GM12878 (cell line): ENCODE results near the gene CTNNB1. TPM values are rescaled to one million over a fixed set of nuclear protein-coding genes. Genes with fewer than 3 reads are reported as not detected.

Experiments
- ATAC-seq: fragments of 200-7000 bp; cut with Tn5 transposase; 3 replicates; pipeline ENCODE4 v1.9.1; 2020; ENCODE audit warnings: mild to moderate bottlenecking, moderate library complexity
- BruUV-seq: library from RNA; stranded (reverse); fragments of 400-500 nt; replicated peaks from 2 replicates; lab custom pipeline; 2021; lab: Mats Ljungman, UMichigan
- CTCF ChIA-PET: fragments of 300-600 bp; sonication (Branson Sonifier 250); formaldehyde crosslinking; extraction: SDS; loops from one replicate; lab custom pipeline; 2021; ENCODE audit warnings: inconsistent platforms; lab: Yijun Ruan, JAX
- POLR2A ChIA-PET: fragments of 350-600 bp; formaldehyde crosslinking; extraction: SDS; loops from one replicate; lab custom pipeline; 2021; ENCODE audit warnings: inconsistent platforms; lab: Charles Lee
- RAD21 ChIA-PET: fragments of 300-600 bp; sonication (Branson Sonifier 250); formaldehyde crosslinking; loops from one replicate; lab custom pipeline; 2023; ENCODE audit warnings: antibody characterized with exemption; ENCODE audit not compliant: unreplicated experiment; lab: Charles Lee
- SMC1A ChIA-PET: fragments of 300-600 bp; sonication (Branson Sonifier 250); formaldehyde crosslinking; loops from one replicate; lab custom pipeline; 2023; ENCODE audit not compliant: unreplicated experiment, uncharacterized antibody; lab: Charles Lee
- DNase-seq: peaks from one replicate; pipeline ENCODE4 v3.0.0-alpha.2; 2011; ENCODE audit warnings: low read depth, low spot score
- FAIRE-seq: peaks from 3 replicates; lab custom pipeline; 2011; peaks lifted over from hg19 to GRCh38; lab: Jason Lieb, UNC
- H2AFZ ChIP-seq: 2 replicates; pipeline ENCODE4 v1.6.0; 2011; ENCODE audit warnings: low read depth, low read length, control low read depth; ENCODE audit not compliant: control insufficient read depth
- H3K27ac ChIP-seq: 2 replicates; pipeline ENCODE4 v1.5.1; 2011; ENCODE audit warnings: control low read depth; ENCODE audit not compliant: control insufficient read depth, insufficient read depth
- H3K27me3 ChIP-seq, 2 experiments: replicated peaks in 1 of 2; 2 replicates each; pipeline versions ENCODE4 v1.6.0 to v1.6.1; 2011; ENCODE audit warnings: low read length in 1 of 2; ENCODE audit not compliant: control insufficient read depth in 2 of 2, insufficient read depth in 2 of 2
- H3K36me3 ChIP-seq, 2 experiments: 2 replicates each; pipeline ENCODE4 v1.5.1; 2011; ENCODE audit warnings: low read length in 1 of 2; ENCODE audit not compliant: control insufficient read depth in 2 of 2, insufficient read depth in 2 of 2
- H3K4me1 ChIP-seq: 2 replicates; pipeline ENCODE4 v1.6.1; 2011; ENCODE audit warnings: mild to moderate bottlenecking, low read length, moderate library complexity, mixed read lengths; ENCODE audit not compliant: control insufficient read depth, insufficient read depth
- H3K4me2 ChIP-seq: 2 replicates; pipeline ENCODE4 v1.6.0; 2011; ENCODE audit warnings: control low read depth; ENCODE audit not compliant: control insufficient read depth, insufficient read depth
- H3K4me3 ChIP-seq: fragments of 200-600 bp; sonication (generic); 2 replicates; pipeline ENCODE4 v1.5.1; 2016
- H3K79me2 ChIP-seq: 2 replicates; pipeline ENCODE4 v1.6.0; 2011; ENCODE audit warnings: low read length; ENCODE audit not compliant: control insufficient read depth, insufficient read depth
- H3K9ac ChIP-seq: 2 replicates; pipeline ENCODE4 v1.8.0; 2011; ENCODE audit warnings: low read length, control low read depth, mixed read lengths; ENCODE audit not compliant: control insufficient read depth, insufficient read depth
- H3K9me3 ChIP-seq: replicated peaks from 3 replicates; pipeline ENCODE4 v1.5.1; 2011; ENCODE audit warnings: mild to moderate bottlenecking, low read length; ENCODE audit not compliant: control insufficient read depth, insufficient read depth
- H4K20me1 ChIP-seq: 2 replicates; pipeline ENCODE4 v1.6.0; 2011; ENCODE audit not compliant: control insufficient read depth, insufficient read depth
- FOXK2 ChIP-seq: fragments of 450-650 bp; IDR thresholded peaks from 2 replicates; pipeline ENCODE4 v1.6.1; 2017; ENCODE audit warnings: mild to moderate bottlenecking, moderate library complexity
- HCFC1 ChIP-seq: fragments of 150-350 bp; IDR thresholded peaks from 2 replicates; pipeline ENCODE4 v1.6.1; 2014; ENCODE audit warnings: low read length
- POLR2AphosphoS5 ChIP-seq: IDR thresholded peaks from 2 replicates; pipeline ENCODE4 v1.6.1; 2011; ENCODE audit warnings: mild to moderate bottlenecking, low read length, inconsistent platforms
- WGBS: methylation state at CpG from one replicate; pipeline ENCODE4 v1.1.6; 2016; ENCODE audit warnings: low lambda C conversion rate; ENCODE audit not compliant: insufficient replicate concordance, insufficient coverage; ENCODE audit errors: missing lambda C conversion rate; 5-methylcytosine and 5-hydroxymethylcytosine counted together
- in situ Hi-C: fragments of 300-500 bp; cut with MboI; formaldehyde crosslinking; loops from 9 replicates; pipeline ENCODE4 v1.14.3; 2018; ENCODE audit warnings: mixed read lengths
- intact Hi-C: fragments of 100-400 bp; cut with micrococcal nuclease; formaldehyde crosslinking; loops from one replicate; pipeline ENCODE4 v1.14.2; 2022; ENCODE audit not compliant: unreplicated experiment
- polyA plus RNA-seq, 11 experiments: library from polyadenylated mRNA; depleted of rRNA in 4 of 11; unstranded in 6 of 11; stranded (reverse) in 5 of 11; fragments of >200 nt; fragmentation: Nextera tagmentation in 4 of 11; fragmentation: Illumina TruSeq in 1 of 11; extraction: Ambion mirVana in 4 of 11; extraction: Trizol in 1 of 11; gene quantifications; 1 replicate in 1 of 11; 2 replicates in 10 of 11; pipeline versions ENCODE4 v1.2.1 to v1.2.3, GENCODE V29; 2011 to 2016; ENCODE audit warnings: inconsistent platforms in 2 of 11, missing spikeins in 2 of 11, low read depth in 1 of 11
- total RNA-seq, 4 experiments: library from RNA; depleted of rRNA in 3 of 4; stranded (reverse); fragments of >200 nt in 3 of 4; fragmentation: Illumina TruSeq in 1 of 4; extraction: Trizol in 1 of 4; gene quantifications; 2 replicates each; pipeline versions ENCODE4 v1.2.1 to v1.2.3, GENCODE V29; 2013 to 2021
- TF ChIP-seq, protein P1 (sequence below): fragments of 150-350 bp; IDR thresholded peaks from 2 replicates; pipeline ENCODE4 v1.6.1; 2014; ENCODE audit warnings: mild to moderate bottlenecking, low read depth, low read length
- TF ChIP-seq, protein P2 (sequence below): IDR thresholded peaks from 2 replicates; pipeline ENCODE4 v1.6.1; 2011; ENCODE audit warnings: mild to moderate bottlenecking, low read depth, low read length, moderate library complexity; ENCODE audit not compliant: insufficient replicate concordance
- TF ChIP-seq, protein P3 (sequence below): fragments of 450-650 bp; IDR thresholded peaks from 2 replicates; pipeline ENCODE4 v1.6.1; 2016; ENCODE audit warnings: mild to moderate bottlenecking, moderate library complexity, borderline replicate concordance

The CTNNB1 gene
- total and polyA plus RNA-seq, 10 of the 15 experiments (the other 5 are each of a cell fraction or from before 2014, with no cell fraction given) = 30.4 to 217 (median 138) TPM

DNA sequence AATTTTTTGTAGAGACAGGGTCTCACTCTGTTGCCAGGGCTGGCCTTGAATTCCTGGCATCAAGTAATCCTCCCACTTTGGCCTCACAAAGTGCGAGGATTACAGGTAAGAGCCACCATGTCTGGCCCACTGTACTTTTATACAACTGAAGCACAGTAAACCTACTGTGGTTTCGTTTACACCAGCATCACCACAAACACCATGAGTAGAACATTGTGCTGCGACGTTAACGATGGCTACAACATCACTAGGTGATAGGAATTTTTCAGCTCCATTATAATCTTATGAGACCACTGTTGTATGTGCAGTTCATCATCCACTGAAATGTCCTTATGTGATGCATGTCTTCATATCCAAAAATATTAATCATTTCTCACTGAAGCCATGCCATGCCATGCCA is 11.7 kb downstream of the CTNNB1 start:
- WGBS = 98% methylated on average over 5 of the region's 5 CpGs
- Histone ChIP-seq H3K36me3 (peaks cover 0 to 4% of the 10 kb centered on the region in 2 experiments; a peak in 1 of 4 replicates), H3K27me3 (no peaks in the 10 kb centered on the region), H3K79me2 (peaks cover 95% of the 10 kb centered on the region), H3K9me3 (peaks cover 6% of the 10 kb centered on the region), H3K4me2 (no peak overlapping the region), H3K4me1 (peaks cover 1% of the 10 kb centered on the region; the same call in 1 of the 2 replicates), H3K9ac (no peak overlapping the region), H2AFZ (no peak overlapping the region), H3K27ac (no peak overlapping the region), H4K20me1 (no peaks in the 10 kb centered on the region), H3K4me3 (no peak overlapping the region)
- intact Hi-C loops (loop anchor here (10.0 kb wide), 1 partner anchor 884 kb away; the partner anchor contains the start of gene TRAK1), in situ Hi-C loops (no loop called here)
- FAIRE-seq (no peak), ATAC-seq (no peak), DNase-seq (no peak)
- SMC1A ChIA-PET = interaction anchor here (0.8 to 2.5 kb wide), 6 partner anchors 8 to 21 kb away, joined by 3 to 10 read pairs (median 4); partner anchors contain the start of gene CTNNB1
- CTCF ChIA-PET = interaction anchor here (1.7 kb wide), 1 partner anchor 9 kb away, joined by 6 read pairs; no protein-coding TSS in a partner anchor
- RAD21 ChIA-PET = interaction anchor here (1.3 kb wide), 1 partner anchor 8 kb away, joined by 5 read pairs; no protein-coding TSS in a partner anchor
- BruUV-seq = no TSS peak
- POLR2A ChIA-PET = interaction anchor here (1.6 kb wide), 1 partner anchor 15 kb away, joined by 4 read pairs; no protein-coding TSS in a partner anchor
- no peak for TF ChIP-seq FOXK2
- peak; percentile 50; the same call in 1 of the 2 replicates for TF ChIP-seq POLR2AphosphoS5

DNA sequence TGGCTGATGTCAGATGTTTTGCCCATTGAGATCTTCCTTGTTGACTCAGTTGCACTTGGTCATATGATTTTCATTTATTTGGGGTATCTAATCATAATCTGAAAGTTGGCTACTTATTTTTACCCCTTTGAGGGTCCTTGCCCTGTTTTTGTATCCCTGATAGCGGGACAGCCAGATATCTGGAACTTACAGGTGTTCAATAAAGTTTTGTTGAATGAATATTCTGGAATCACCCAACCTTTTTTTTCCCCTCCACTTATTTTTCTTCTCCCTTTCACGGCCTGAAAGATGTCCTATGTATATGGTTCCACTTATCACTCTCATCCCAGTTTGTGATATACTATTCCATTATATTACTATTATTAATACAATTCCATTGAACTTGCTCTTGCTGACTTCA is 12.8 kb downstream of the CTNNB1 start:
- H3K4me2 ChIP-seq = no peak overlapping the region
- 100% methylated on average over 2 of the region's 2 CpGs for WGBS
- SMC1A ChIA-PET = interaction anchor here (1.1 to 1.4 kb wide), 2 partner anchors 8 to 22 kb away, joined by 3 to 4 read pairs; no protein-coding TSS in a partner anchor
- peaks cover 0 to 4% of the 10 kb centered on the region in 2 experiments; a peak in 1 of 4 replicates for H3K36me3 ChIP-seq
- FAIRE-seq (no peak), DNase-seq (no peak), ATAC-seq (no peak)
- no peak overlapping the region for H2AFZ ChIP-seq
- POLR2A ChIA-PET = interaction anchor here (1.6 kb wide), 1 partner anchor 16 kb away, joined by 4 read pairs; no protein-coding TSS in a partner anchor
- no TSS peak for BruUV-seq
- H3K4me1 ChIP-seq = peaks cover 3% of the 10 kb centered on the region; the same call in 1 of the 2 replicates
- H3K9ac ChIP-seq = no peak overlapping the region
- in situ Hi-C loops (no loop called here), intact Hi-C loops (loop anchor here (10.0 kb wide), 1 partner anchor 883 kb away; the partner anchor contains the start of gene TRAK1)
- no peak overlapping the region for H3K27ac ChIP-seq
- H3K79me2 ChIP-seq = peaks cover 95% of the 10 kb centered on the region
- RAD21 ChIA-PET = interaction anchor here (0.6 to 5.4 kb wide), 3 partner anchors 9 to 630 kb away, joined by 4 to 35 read pairs (median 5); partner anchors contain the start of gene CTNNB1
- TF ChIP-seq, protein P1, sequence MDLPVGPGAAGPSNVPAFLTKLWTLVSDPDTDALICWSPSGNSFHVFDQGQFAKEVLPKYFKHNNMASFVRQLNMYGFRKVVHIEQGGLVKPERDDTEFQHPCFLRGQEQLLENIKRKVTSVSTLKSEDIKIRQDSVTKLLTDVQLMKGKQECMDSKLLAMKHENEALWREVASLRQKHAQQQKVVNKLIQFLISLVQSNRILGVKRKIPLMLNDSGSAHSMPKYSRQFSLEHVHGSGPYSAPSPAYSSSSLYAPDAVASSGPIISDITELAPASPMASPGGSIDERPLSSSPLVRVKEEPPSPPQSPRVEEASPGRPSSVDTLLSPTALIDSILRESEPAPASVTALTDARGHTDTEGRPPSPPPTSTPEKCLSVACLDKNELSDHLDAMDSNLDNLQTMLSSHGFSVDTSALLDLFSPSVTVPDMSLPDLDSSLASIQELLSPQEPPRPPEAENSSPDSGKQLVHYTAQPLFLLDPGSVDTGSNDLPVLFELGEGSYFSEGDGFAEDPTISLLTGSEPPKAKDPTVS = no peak
- TF ChIP-seq, protein P2, sequence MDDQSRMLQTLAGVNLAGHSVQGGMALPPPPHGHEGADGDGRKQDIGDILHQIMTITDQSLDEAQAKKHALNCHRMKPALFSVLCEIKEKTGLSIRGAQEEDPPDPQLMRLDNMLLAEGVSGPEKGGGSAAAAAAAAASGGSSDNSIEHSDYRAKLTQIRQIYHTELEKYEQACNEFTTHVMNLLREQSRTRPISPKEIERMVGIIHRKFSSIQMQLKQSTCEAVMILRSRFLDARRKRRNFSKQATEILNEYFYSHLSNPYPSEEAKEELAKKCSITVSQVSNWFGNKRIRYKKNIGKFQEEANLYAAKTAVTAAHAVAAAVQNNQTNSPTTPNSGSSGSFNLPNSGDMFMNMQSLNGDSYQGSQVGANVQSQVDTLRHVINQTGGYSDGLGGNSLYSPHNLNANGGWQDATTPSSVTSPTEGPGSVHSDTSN = no peak
- TF ChIP-seq, protein P3, sequence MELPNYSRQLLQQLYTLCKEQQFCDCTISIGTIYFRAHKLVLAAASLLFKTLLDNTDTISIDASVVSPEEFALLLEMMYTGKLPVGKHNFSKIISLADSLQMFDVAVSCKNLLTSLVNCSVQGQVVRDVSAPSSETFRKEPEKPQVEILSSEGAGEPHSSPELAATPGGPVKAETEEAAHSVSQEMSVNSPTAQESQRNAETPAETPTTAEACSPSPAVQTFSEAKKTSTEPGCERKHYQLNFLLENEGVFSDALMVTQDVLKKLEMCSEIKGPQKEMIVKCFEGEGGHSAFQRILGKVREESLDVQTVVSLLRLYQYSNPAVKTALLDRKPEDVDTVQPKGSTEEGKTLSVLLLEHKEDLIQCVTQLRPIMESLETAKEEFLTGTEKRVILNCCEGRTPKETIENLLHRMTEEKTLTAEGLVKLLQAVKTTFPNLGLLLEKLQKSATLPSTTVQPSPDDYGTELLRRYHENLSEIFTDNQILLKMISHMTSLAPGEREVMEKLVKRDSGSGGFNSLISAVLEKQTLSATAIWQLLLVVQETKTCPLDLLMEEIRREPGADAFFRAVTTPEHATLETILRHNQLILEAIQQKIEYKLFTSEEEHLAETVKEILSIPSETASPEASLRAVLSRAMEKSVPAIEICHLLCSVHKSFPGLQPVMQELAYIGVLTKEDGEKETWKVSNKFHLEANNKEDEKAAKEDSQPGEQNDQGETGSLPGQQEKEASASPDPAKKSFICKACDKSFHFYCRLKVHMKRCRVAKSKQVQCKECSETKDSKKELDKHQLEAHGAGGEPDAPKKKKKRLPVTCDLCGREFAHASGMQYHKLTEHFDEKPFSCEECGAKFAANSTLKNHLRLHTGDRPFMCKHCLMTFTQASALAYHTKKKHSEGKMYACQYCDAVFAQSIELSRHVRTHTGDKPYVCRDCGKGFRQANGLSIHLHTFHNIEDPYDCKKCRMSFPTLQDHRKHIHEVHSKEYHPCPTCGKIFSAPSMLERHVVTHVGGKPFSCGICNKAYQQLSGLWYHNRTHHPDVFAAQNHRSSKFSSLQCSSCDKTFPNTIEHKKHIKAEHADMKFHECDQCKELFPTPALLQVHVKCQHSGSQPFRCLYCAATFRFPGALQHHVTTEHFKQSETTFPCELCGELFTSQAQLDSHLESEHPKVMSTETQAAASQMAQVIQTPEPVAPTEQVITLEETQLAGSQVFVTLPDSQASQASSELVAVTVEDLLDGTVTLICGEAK = peak; percentile 84
- no peak for TF ChIP-seq HCFC1
- H3K27me3 ChIP-seq = no peaks in the 10 kb centered on the region
- H4K20me1 ChIP-seq = no peaks in the 10 kb centered on the region
- CTCF ChIA-PET = interaction anchor here (1.7 kb wide), 1 partner anchor 10 kb away, joined by 6 read pairs; no protein-coding TSS in a partner anchor
- no peak overlapping the region for H3K4me3 ChIP-seq
- H3K9me3 ChIP-seq = peaks cover 6% of the 10 kb centered on the region
